Smooth muscle cell of the brain vasculature (primary cell): ENCODE measurements around the gene RNU6-9.
A peak's percentile ranks its signal among the peaks of the same experiment; 100 is the strongest.

Experiments used
- DNase-seq: peaks from one replicate; pipeline ENCODE4 v3.0.0-alpha.2; 2012; ENCODE audit warnings: low read depth, low spot score

RNU6-9 gene

GRCh38 chr19:861756-862580 lies 31.3 kb upstream of the RNU6-9 start:
- no peak for DNase-seq

- DNase-seq, result no peak
Measured at GRCh38 chr19:862581-863314, 30.5 kb upstream of the RNU6-9 start.

GRCh38 chr19:863315-863620 lies 30.0 kb upstream of the RNU6-9 start:
- DNase-seq, result no peak

GRCh38 chr19:866769-867300 lies 26.4 kb upstream of the RNU6-9 start:
- no peak for DNase-seq

GRCh38 chr19:867301-867793 lies 25.9 kb upstream of the RNU6-9 start:
- peak; percentile 91 for DNase-seq

GRCh38 chr19:867855-868457 lies 25.3 kb upstream of the RNU6-9 start:
- DNase-seq, result no peak

- DNase-seq, result no peak
Measured at GRCh38 chr19:868458-869244, 24.6 kb upstream of the RNU6-9 start.

- DNase-seq, result peak; percentile 88
Measured at GRCh38 chr19:869245-870177, 23.8 kb upstream of the RNU6-9 start.

- DNase-seq, result no peak
Measured at GRCh38 chr19:870314-870713, 23.0 kb upstream of the RNU6-9 start.

- DNase-seq, result no peak
Measured at GRCh38 chr19:870963-871401, 22.3 kb upstream of the RNU6-9 start.

GRCh38 chr19:871446-872265 lies 21.6 kb upstream of the RNU6-9 start:
- DNase-seq, result no peak

- no peak for DNase-seq
Measured at GRCh38 chr19:872266-872951, 20.9 kb upstream of the RNU6-9 start.

GRCh38 chr19:873084-873483 lies 20.2 kb upstream of the RNU6-9 start:
- DNase-seq, result no peak

GRCh38 chr19:873561-874041 lies 19.7 kb upstream of the RNU6-9 start:
- no peak for DNase-seq

GRCh38 chr19:875265-875879 lies 17.9 kb upstream of the RNU6-9 start:
- DNase-seq, result no peak

GRCh38 chr19:876089-876488 lies 17.2 kb upstream of the RNU6-9 start:
- DNase-seq, result no peak

- no peak for DNase-seq
Measured at GRCh38 chr19:876780-877314, 16.4 kb upstream of the RNU6-9 start.
